Camera-type eye (tissue), 1 donor: Measurements from ENCODE around the gene KRTAP7-1. TPM values are rescaled to one million over a fixed set of nuclear protein-coding genes. Genes with fewer than 3 reads are reported as not detected.

Experiments used
- total RNA-seq: library from RNA; depleted of rRNA; stranded (reverse); fragments of >200 nt; gene quantifications from one replicate; pipeline ENCODE4 v1.2.3, GENCODE V29; 2014

Gene KRTAP7-1, protein sequence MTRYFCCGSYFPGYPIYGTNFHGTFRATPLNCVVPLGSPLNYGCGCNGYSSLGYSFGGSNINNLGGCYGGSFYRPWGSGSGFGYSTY
- not detected for total RNA-seq

GRCh38 chr21:30829659-30830058 lies at the start of gene KRTAP7-1:
KRTAP7-1 (minus strand) TSS chr21:30829759; CDS start chr21:30829698, 61 bp downstream.

GRCh38 chr21:30813174-30813573 lies 16.4 kb downstream of the KRTAP7-1 start, which contains the start of gene KRTAP8-1:
KRTAP8-1 (minus strand) TSS chr21:30813274; CDS start chr21:30813220, 54 bp downstream.

Other genes starting within 250 kb of the KRTAP7-1 start
- not detected for gene KRTAP22-2, start 239.4 kb downstream of the KRTAP7-1 start, total RNA-seq
- not detected for gene KRTAP6-3, start 237.3 kb downstream of the KRTAP7-1 start, total RNA-seq
- gene KRTAP6-2, start 230.9 kb downstream of the KRTAP7-1 start, total RNA-seq: not detected
- not detected for gene KRTAP22-1, start 228.7 kb downstream of the KRTAP7-1 start, total RNA-seq
- gene KRTAP6-1, start 215.8 kb downstream of the KRTAP7-1 start, total RNA-seq: not detected
- not detected for gene KRTAP20-1, start 213.3 kb downstream of the KRTAP7-1 start, total RNA-seq
- gene KRTAP20-4, start 209.1 kb downstream of the KRTAP7-1 start, total RNA-seq: not detected
- not detected for gene KRTAP20-2, start 194.6 kb downstream of the KRTAP7-1 start, total RNA-seq
- gene KRTAP20-3, start 186.9 kb downstream of the KRTAP7-1 start, total RNA-seq: not detected
- not detected for gene KRTAP21-3, start 111.0 kb downstream of the KRTAP7-1 start, total RNA-seq
- not detected for gene KRTAP21-2, start 82.5 kb downstream of the KRTAP7-1 start, total RNA-seq
- 1.3 TPM for gene KRTAP21-1, start 74.3 kb downstream of the KRTAP7-1 start, total RNA-seq
- not detected for gene KRTAP8-1, start 16.5 kb downstream of the KRTAP7-1 start, total RNA-seq
- not detected for gene KRTAP11-1, start 51.8 kb upstream of the KRTAP7-1 start, total RNA-seq
- gene KRTAP19-8, start 208.7 kb upstream of the KRTAP7-1 start, total RNA-seq: not detected